ENCODE measurements around the gene PQBP1.

DNA sequence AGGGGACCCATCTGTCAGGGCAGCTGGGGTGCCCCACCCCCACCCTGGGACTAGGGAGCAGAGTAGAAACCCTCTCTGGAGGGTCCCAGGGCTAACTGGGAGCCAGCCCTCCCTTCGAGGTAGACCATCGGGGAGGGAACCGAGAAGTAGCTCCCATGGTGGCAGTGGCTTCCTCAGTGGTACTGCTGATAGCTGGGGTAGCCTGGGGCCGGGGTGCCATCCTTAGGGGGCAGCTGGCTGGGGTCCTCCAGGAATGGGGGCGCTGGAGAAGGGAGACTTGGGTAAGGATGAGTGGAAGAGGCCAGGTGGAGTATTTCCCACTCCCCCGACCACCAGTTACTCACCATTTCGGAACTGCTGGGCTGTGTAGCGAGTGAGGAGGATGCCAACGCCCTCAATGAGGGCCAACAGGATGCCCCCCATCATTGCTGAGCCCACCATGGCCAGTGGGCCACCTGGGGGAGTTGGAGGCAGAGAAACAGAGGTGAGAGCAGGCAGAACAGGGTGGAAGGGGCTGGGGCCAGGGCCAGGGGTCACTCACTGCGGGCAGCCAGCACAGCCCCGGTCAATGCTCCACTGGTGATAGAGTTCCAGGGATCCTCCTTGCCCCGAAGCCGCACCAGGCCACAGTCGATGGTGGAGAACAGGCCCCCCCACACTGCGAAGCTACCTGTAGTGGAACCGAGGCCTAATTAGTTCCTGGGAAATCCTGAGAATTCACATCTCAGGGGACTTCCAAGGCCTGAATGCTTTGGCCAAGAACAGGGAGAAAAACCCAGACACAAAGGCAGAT lies 4.0 kb upstream of the PQBP1 start:
- TF ChIP-seq ZNF747 (tag by site-specific recombination; IDR thresholded peaks at IDR 0.05), result no peak
- no peak for TF ChIP-seq ZNF23 (tag by site-specific recombination; IDR thresholded peaks at IDR 0.05; ENCODE audit: borderline replicate concordance)
- TF ChIP-seq, protein P1, sequence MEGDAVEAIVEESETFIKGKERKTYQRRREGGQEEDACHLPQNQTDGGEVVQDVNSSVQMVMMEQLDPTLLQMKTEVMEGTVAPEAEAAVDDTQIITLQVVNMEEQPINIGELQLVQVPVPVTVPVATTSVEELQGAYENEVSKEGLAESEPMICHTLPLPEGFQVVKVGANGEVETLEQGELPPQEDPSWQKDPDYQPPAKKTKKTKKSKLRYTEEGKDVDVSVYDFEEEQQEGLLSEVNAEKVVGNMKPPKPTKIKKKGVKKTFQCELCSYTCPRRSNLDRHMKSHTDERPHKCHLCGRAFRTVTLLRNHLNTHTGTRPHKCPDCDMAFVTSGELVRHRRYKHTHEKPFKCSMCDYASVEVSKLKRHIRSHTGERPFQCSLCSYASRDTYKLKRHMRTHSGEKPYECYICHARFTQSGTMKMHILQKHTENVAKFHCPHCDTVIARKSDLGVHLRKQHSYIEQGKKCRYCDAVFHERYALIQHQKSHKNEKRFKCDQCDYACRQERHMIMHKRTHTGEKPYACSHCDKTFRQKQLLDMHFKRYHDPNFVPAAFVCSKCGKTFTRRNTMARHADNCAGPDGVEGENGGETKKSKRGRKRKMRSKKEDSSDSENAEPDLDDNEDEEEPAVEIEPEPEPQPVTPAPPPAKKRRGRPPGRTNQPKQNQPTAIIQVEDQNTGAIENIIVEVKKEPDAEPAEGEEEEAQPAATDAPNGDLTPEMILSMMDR (tag by site-specific recombination; IDR thresholded peaks at IDR 0.05), result no peak
- TF ChIP-seq, protein P2, sequence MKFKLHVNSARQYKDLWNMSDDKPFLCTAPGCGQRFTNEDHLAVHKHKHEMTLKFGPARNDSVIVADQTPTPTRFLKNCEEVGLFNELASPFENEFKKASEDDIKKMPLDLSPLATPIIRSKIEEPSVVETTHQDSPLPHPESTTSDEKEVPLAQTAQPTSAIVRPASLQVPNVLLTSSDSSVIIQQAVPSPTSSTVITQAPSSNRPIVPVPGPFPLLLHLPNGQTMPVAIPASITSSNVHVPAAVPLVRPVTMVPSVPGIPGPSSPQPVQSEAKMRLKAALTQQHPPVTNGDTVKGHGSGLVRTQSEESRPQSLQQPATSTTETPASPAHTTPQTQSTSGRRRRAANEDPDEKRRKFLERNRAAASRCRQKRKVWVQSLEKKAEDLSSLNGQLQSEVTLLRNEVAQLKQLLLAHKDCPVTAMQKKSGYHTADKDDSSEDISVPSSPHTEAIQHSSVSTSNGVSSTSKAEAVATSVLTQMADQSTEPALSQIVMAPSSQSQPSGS (tag by site-specific recombination; IDR thresholded peaks at IDR 0.05; ENCODE audit: low read depth), result no peak
- no peak for TF ChIP-seq YY1 (tag by site-specific recombination; IDR thresholded peaks at IDR 0.05)
- TF ChIP-seq ZNF335 (tag by site-specific recombination; conservative IDR thresholded peaks at IDR 0.05), result no peak
- no peak for TF ChIP-seq ZNF629 (tag by site-specific recombination; IDR thresholded peaks at IDR 0.05)
- no peak for TF ChIP-seq KLF7 (tag by site-specific recombination; IDR thresholded peaks at IDR 0.05; ENCODE audit: borderline replicate concordance)
- TF ChIP-seq ZNF501 (tag by site-specific recombination; IDR thresholded peaks at IDR 0.05), result no peak
- TF ChIP-seq, protein P3, sequence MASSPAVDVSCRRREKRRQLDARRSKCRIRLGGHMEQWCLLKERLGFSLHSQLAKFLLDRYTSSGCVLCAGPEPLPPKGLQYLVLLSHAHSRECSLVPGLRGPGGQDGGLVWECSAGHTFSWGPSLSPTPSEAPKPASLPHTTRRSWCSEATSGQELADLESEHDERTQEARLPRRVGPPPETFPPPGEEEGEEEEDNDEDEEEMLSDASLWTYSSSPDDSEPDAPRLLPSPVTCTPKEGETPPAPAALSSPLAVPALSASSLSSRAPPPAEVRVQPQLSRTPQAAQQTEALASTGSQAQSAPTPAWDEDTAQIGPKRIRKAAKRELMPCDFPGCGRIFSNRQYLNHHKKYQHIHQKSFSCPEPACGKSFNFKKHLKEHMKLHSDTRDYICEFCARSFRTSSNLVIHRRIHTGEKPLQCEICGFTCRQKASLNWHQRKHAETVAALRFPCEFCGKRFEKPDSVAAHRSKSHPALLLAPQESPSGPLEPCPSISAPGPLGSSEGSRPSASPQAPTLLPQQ (tag by site-specific recombination; IDR thresholded peaks at IDR 0.05), result no peak
- TF ChIP-seq, protein P4, sequence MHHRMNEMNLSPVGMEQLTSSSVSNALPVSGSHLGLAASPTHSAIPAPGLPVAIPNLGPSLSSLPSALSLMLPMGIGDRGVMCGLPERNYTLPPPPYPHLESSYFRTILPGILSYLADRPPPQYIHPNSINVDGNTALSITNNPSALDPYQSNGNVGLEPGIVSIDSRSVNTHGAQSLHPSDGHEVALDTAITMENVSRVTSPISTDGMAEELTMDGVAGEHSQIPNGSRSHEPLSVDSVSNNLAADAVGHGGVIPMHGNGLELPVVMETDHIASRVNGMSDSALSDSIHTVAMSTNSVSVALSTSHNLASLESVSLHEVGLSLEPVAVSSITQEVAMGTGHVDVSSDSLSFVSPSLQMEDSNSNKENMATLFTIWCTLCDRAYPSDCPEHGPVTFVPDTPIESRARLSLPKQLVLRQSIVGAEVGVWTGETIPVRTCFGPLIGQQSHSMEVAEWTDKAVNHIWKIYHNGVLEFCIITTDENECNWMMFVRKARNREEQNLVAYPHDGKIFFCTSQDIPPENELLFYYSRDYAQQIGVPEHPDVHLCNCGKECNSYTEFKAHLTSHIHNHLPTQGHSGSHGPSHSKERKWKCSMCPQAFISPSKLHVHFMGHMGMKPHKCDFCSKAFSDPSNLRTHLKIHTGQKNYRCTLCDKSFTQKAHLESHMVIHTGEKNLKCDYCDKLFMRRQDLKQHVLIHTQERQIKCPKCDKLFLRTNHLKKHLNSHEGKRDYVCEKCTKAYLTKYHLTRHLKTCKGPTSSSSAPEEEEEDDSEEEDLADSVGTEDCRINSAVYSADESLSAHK (tag by site-specific recombination; IDR thresholded peaks at IDR 0.05), result no peak
- TF ChIP-seq ZNF138 (tag by site-specific recombination; IDR thresholded peaks at IDR 0.05; ENCODE audit: borderline replicate concordance), result no peak
- no peak for TF ChIP-seq MEIS1 (CRISPR knock-in tag; IDR thresholded peaks at IDR 0.05; ENCODE audit: borderline replicate concordance)
